MCF 10A (cell line): ENCODE data around the gene LYSMD1. TPM values are rescaled to one million over a fixed set of nuclear protein-coding genes. Genes with fewer than 3 reads are reported as not detected.

Source experiments
- BruUV-seq: library from RNA; stranded (reverse); fragments of 400-500 nt; replicated peaks from 2 replicates; lab custom pipeline; 2021; lab: Mats Ljungman, UMichigan
- CTCF ChIA-PET: fragments of 300-600 bp; sonication (Branson Sonifier 250); formaldehyde crosslinking; extraction: SDS; loops from one replicate; lab custom pipeline; 2021; ENCODE audit warnings: antibody characterized with exemption, inconsistent platforms; lab: Yijun Ruan, JAX
- POLR2A ChIA-PET: fragments of 300-600, 350-650 bp; sonication (Branson Sonifier 250); formaldehyde crosslinking; extraction: SDS; loops from one replicate; lab custom pipeline; 2020; ENCODE audit warnings: antibody characterized with exemption, inconsistent platforms; lab: Yijun Ruan, JAX
- DNase-seq: peaks from one replicate; pipeline ENCODE4 v3.0.0-alpha.2; 2018; ENCODE audit not compliant: unreplicated experiment
- H3K27ac Mint-ChIP-seq: one replicate; pipeline ENCODE4 v1.8.0; 2022; ENCODE audit warnings: mild to moderate bottlenecking, low read depth, mixed read lengths; ENCODE audit not compliant: unreplicated experiment
- H3K27me3 Mint-ChIP-seq: one replicate; pipeline ENCODE4 v1.8.0; 2022; ENCODE audit warnings: mixed read lengths; ENCODE audit not compliant: insufficient read depth, unreplicated experiment
- H3K36me3 Mint-ChIP-seq: one replicate; pipeline ENCODE4 v1.8.0; 2022; ENCODE audit warnings: mild to moderate bottlenecking, moderate library complexity, mixed read lengths; ENCODE audit not compliant: insufficient read depth, unreplicated experiment
- H3K4me1 Mint-ChIP-seq: one replicate; pipeline ENCODE4 v1.8.0; 2022; ENCODE audit warnings: mixed read lengths; ENCODE audit not compliant: insufficient read depth, unreplicated experiment
- H3K4me3 Mint-ChIP-seq: one replicate; pipeline ENCODE4 v1.8.0; 2022; ENCODE audit warnings: mild to moderate bottlenecking, moderate library complexity, mixed read lengths; ENCODE audit not compliant: unreplicated experiment
- H3K9me3 Mint-ChIP-seq: one replicate; pipeline ENCODE4 v1.8.0; 2022; ENCODE audit warnings: mixed read lengths; ENCODE audit not compliant: unreplicated experiment
- CTCF ChIP-seq: fragments of 200-600 bp; IDR thresholded peaks from one replicate; pipeline ENCODE4 v1.8.0; 2022; ENCODE audit warnings: antibody characterized with exemption, mild to moderate bottlenecking; ENCODE audit not compliant: unreplicated experiment
- intact Hi-C: fragments of 100-400 bp; cut with micrococcal nuclease; formaldehyde crosslinking; loops from 2 replicates; pipeline ENCODE4 v1.14.1; 2022
- total RNA-seq: library from RNA; stranded (reverse); gene quantifications from 2 replicates; pipeline ENCODE4 v1.2.3, GENCODE V29; 2022

The LYSMD1 gene
- total RNA-seq, 1 experiment from 2014 or later: 14.4 TPM

- H3K27ac Mint-ChIP-seq: no peak overlapping the region
- H3K27me3 Mint-ChIP-seq: no peaks in the 10 kb centered on the region
- POLR2A ChIA-PET: no interaction called here
- H3K9me3 Mint-ChIP-seq: no peaks in the 10 kb centered on the region
- CTCF ChIA-PET: interaction anchor here (2.0 kb wide), 1 partner anchor 33 kb away, joined by 11 read pairs; no protein-coding TSS in a partner anchor
- no peak overlapping the region for H3K4me3 Mint-ChIP-seq
- intact Hi-C loops: no loop called here
- H3K36me3 Mint-ChIP-seq: peaks cover 1% of the 10 kb centered on the region
- H3K4me1 Mint-ChIP-seq: no peaks in the 10 kb centered on the region
- no peak for DNase-seq
- no peak for TF ChIP-seq CTCF
- BruUV-seq: no TSS peak
Measured at GRCh38 chr1:151133018-151133806, 32.5 kb downstream of the LYSMD1 start.

GRCh38 chr1:151132335-151133017 is 33.2 kb downstream of the LYSMD1 start:
- no peaks in the 10 kb centered on the region for H3K27me3 Mint-ChIP-seq
- intact Hi-C loops: no loop called here
- H3K36me3 Mint-ChIP-seq: no peaks in the 10 kb centered on the region
- H3K27ac Mint-ChIP-seq: no peak overlapping the region
- TF ChIP-seq CTCF: no peak
- H3K9me3 Mint-ChIP-seq: no peaks in the 10 kb centered on the region
- H3K4me3 Mint-ChIP-seq: no peak overlapping the region
- H3K4me1 Mint-ChIP-seq: no peaks in the 10 kb centered on the region
- CTCF ChIA-PET: no interaction called here
- BruUV-seq: no TSS peak
- POLR2A ChIA-PET: no interaction called here
- DNase-seq: no peak

- no peak for TF ChIP-seq CTCF
- BruUV-seq: no TSS peak
Measured at GRCh38 chr1:151131701-151132334, 33.9 kb downstream of the LYSMD1 start.

More at GRCh38 chr1:151131701-151132334, 33.9 kb downstream of the LYSMD1 start:
- no peaks in the 10 kb centered on the region for H3K4me1 Mint-ChIP-seq
- POLR2A ChIA-PET: no interaction called here
- H3K27ac Mint-ChIP-seq: no peak overlapping the region
- no peak for DNase-seq
- CTCF ChIA-PET: interaction anchor here (0.6 to 1.3 kb wide), 3 partner anchors 9 to 35 kb away, joined by 3 read pairs; no protein-coding TSS in a partner anchor
- no peaks in the 10 kb centered on the region for H3K36me3 Mint-ChIP-seq
- no peaks in the 10 kb centered on the region for H3K27me3 Mint-ChIP-seq
- H3K4me3 Mint-ChIP-seq: no peak overlapping the region
- H3K9me3 Mint-ChIP-seq: no peaks in the 10 kb centered on the region
- intact Hi-C loops: no loop called here
